ENCODE data around the gene DLG2. TPM values are rescaled to one million over a fixed set of nuclear protein-coding genes. Genes with fewer than 3 reads are reported as not detected.

The DLG2 gene
- total RNA-seq, 1 donor from 2014 or later = 0.26 TPM

DNA sequence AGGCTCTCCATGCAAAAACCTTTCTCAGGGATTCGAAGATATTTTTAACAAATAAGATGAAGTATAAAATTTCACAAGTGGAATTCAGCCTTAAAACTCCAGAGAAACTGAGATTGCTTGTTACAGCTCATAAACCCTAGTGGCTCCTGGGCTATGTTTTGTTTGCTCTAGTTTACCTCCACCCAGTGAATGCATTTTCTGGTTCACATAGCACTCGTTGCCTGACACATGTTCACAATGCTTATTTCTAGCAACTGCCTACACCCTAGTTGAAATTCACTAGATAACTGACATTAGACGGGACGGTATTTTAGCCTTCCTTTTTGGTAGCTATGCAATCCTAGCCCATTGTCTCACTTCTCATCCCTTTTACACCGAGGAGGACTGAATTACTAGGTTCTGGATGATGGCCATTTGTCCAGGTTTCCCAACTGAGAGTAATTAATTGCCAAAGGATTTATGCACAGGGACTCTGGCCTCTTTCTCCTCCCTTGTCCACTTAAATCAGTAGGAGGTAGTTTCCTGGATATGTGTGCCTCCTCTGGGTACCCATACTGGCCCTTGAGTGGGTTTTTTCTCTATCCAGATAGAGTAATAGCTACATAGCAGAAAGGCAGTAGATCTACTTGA lies 951.6 kb downstream of the DLG2 start:
- DNase-seq (ENCODE audit: low read depth) = no peak
- H3K36me3 ChIP-seq (ENCODE audit: control insufficient read depth, insufficient read depth, low read length) = no peaks in the 10 kb centered on the region
- TF ChIP-seq, protein P1, sequence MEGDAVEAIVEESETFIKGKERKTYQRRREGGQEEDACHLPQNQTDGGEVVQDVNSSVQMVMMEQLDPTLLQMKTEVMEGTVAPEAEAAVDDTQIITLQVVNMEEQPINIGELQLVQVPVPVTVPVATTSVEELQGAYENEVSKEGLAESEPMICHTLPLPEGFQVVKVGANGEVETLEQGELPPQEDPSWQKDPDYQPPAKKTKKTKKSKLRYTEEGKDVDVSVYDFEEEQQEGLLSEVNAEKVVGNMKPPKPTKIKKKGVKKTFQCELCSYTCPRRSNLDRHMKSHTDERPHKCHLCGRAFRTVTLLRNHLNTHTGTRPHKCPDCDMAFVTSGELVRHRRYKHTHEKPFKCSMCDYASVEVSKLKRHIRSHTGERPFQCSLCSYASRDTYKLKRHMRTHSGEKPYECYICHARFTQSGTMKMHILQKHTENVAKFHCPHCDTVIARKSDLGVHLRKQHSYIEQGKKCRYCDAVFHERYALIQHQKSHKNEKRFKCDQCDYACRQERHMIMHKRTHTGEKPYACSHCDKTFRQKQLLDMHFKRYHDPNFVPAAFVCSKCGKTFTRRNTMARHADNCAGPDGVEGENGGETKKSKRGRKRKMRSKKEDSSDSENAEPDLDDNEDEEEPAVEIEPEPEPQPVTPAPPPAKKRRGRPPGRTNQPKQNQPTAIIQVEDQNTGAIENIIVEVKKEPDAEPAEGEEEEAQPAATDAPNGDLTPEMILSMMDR (IDR thresholded peaks at IDR 0.05; ENCODE audit: insufficient read depth, low read length, severe bottlenecking) = no peak
- H3K4me3 ChIP-seq (ENCODE audit: low read depth, low read length) = no peak overlapping the region
- peaks cover 2% of the 10 kb centered on the region for H3K27me3 ChIP-seq (ENCODE audit: control insufficient read depth, insufficient read depth, low read length)
- no peak for FAIRE-seq

DNA sequence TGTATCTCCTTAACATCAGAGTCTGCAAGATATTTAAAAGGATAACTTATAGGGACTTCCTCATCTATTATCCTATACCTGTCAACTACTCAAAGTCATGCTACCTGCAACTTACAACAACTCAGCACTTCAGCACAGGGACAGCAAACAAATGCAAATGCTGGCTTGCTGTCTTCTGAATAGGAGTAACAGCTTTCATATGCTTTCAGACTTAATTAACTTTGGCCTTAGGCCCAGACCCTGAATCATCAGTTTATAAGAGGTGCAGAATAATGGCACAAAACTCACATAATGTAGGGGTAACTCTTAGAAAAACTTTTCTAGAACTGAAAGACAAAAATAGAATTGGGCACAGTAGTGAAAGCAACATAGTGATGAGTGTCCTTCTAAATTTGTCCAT lies 953.4 kb downstream of the DLG2 start:
- TF ChIP-seq, protein P1 (IDR thresholded peaks at IDR 0.05; ENCODE audit: insufficient read depth, low read length, severe bottlenecking) = no peak
- Histone ChIP-seq H3K36me3 (ENCODE audit: control insufficient read depth, insufficient read depth, low read length) (no peaks in the 10 kb centered on the region), H3K4me3 (ENCODE audit: low read depth, low read length) (no peak overlapping the region), H3K27me3 (ENCODE audit: control insufficient read depth, insufficient read depth, low read length) (no peaks in the 10 kb centered on the region)
- DNase-seq (ENCODE audit: low read depth) (peak; percentile 56), FAIRE-seq (no peak)

DNA sequence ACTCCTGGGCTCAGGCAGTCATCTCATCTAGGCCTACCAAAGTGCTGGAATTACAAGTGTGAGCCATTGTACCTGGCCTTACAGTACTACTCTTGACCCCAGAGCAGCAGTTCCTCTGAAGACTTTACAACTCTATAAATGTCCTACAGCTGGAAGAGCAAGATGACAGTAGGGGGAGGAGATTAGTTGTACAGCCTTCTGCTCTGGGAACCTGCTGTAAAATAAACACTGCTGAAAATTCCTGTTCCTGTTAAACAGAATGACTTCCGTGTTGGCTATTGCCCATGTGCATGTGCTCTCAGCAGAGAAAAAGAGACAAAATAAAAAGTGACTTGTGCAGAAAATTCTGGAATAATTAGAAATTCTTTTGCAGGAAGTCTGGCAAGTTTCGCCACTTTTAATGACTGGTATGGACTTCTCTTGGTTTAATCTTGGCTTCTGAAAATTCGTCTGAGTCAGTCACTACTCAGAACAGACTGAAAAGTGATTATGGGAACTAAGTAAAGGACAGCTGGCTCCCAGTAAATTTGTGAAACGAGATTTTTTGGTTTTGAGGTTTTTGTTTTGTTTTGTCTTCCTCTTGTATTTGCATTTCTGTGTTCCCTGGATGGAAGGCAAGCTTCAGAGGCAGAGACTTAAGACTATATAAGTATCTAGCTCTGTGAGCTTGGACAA lies 955.7 kb downstream of the DLG2 start:
- FAIRE-seq (no peak), DNase-seq (ENCODE audit: low read depth) (no peak)
- TF ChIP-seq, protein P1 (IDR thresholded peaks at IDR 0.05; ENCODE audit: insufficient read depth, low read length, severe bottlenecking) = no peak
- no peaks in the 10 kb centered on the region for H3K36me3 ChIP-seq (ENCODE audit: control insufficient read depth, insufficient read depth, low read length)
- H3K27me3 ChIP-seq (ENCODE audit: control insufficient read depth, insufficient read depth, low read length) = no peaks in the 10 kb centered on the region
- H3K4me3 ChIP-seq (ENCODE audit: low read depth, low read length) = no peak overlapping the region

DNA sequence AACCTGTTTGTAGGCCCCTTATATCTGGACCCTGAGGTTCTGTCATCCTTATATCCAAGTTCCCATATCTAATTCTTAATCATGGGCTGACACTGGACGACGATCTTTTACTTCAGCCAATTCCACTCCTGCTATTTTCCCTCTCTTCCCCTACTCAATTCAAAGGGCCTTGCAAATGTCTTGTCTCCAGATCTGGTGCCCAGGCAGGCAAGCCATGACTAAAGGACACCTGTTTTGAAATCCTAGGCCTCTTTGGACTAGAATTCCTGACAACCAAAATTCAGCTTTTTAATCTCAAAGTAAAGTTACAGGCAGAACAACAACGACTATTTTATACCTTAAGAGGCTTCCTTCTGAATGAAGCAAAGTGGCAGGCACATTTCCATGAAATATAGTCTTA lies 963.4 kb downstream of the DLG2 start:
- TF ChIP-seq, protein P1 (IDR thresholded peaks at IDR 0.05; ENCODE audit: insufficient read depth, low read length, severe bottlenecking) = no peak
- no peak overlapping the region for H3K4me3 ChIP-seq (ENCODE audit: low read depth, low read length)
- H3K27me3 ChIP-seq (ENCODE audit: control insufficient read depth, insufficient read depth, low read length) = no peaks in the 10 kb centered on the region
- no peaks in the 10 kb centered on the region for H3K36me3 ChIP-seq (ENCODE audit: control insufficient read depth, insufficient read depth, low read length)
- DNase-seq (ENCODE audit: low read depth) (no peak), FAIRE-seq (no peak)

DNA sequence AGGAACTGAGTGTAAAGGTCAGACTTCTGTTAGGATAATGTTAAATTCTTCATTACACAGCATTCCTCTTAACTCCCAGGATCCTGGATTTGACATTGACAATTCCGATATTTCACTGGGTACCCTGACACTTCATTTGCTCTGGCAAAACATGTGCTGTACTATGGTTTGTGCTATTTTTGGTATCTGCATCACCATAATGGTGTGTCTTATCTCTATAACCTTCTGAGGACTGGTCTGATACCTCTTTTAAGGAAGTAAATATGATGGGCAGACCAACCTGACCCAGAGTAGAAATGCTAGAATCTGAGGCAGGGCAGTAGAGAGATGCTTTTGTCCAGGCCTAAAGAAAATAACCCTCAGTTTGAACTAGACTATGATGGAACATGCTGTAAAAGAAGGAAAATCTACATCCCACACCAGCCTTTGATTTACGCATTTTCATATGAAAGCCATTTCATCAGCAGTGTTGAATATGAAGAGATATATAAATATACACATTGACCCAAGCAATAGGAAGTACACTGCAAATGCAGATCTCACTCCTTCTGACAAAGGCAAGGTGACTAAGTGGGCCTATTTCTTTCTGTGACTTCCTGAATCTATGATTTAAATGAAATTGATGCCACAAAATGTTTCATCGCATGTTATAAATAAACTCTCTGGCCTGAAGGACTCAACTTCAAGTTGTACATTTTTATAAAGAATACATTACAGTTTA lies 966.7 kb downstream of the DLG2 start:
- no peak overlapping the region for H3K4me3 ChIP-seq (ENCODE audit: low read depth, low read length)

More for the DNA sequence above, 966.7 kb downstream of the DLG2 start:
- DNase-seq (ENCODE audit: low read depth) (no peak), FAIRE-seq (no peak)
- TF ChIP-seq, protein P1 (IDR thresholded peaks at IDR 0.05; ENCODE audit: insufficient read depth, low read length, severe bottlenecking) = no peak
- no peaks in the 10 kb centered on the region for H3K36me3 ChIP-seq (ENCODE audit: control insufficient read depth, insufficient read depth, low read length)
- no peaks in the 10 kb centered on the region for H3K27me3 ChIP-seq (ENCODE audit: control insufficient read depth, insufficient read depth, low read length)

All from bronchial epithelial cell (primary cell).